Endothelial cell of umbilical vein (primary cell): ENCODE measurements around the gene C14orf119. TPM values are rescaled to one million over a fixed set of nuclear protein-coding genes. Genes with fewer than 3 reads are reported as not detected.

ENCODE experiments used
- BruUV-seq: library from RNA; stranded (reverse); fragments of 400-500 nt; replicated peaks from 2 replicates; lab custom pipeline; 2021; lab: Mats Ljungman, UMichigan
- CTCF ChIA-PET: fragments of 300-600, 350-600 bp; sonication (Branson Sonifier 250); formaldehyde crosslinking; loops from one replicate; lab custom pipeline; 2021; ENCODE audit warnings: antibody characterized with exemption, inconsistent platforms; lab: Charles Lee
- POLR2A ChIA-PET: fragments of 300-600, 350-600 bp; sonication (Branson Sonifier 250); formaldehyde crosslinking; loops from one replicate; lab custom pipeline; 2021; ENCODE audit warnings: antibody characterized with exemption, inconsistent platforms; lab: Charles Lee
- DNase-seq: peaks from one replicate; pipeline ENCODE4 v3.0.0-alpha.2; 2011; ENCODE audit warnings: low read depth, low spot score
- FAIRE-seq: peaks from 2 replicates; lab custom pipeline; 2011; peaks lifted over from hg19 to GRCh38; lab: Jason Lieb, UNC
- H2AFZ ChIP-seq: 2 replicates; pipeline ENCODE4 v1.6.0; 2012; ENCODE audit warnings: low read depth, low read length, control low read depth, inconsistent platforms
- H3K27ac ChIP-seq: 2 replicates; pipeline ENCODE4 v1.5.1; 2011; ENCODE audit warnings: low read depth, mild to moderate bottlenecking, control low read depth, low read length, moderate library complexity; ENCODE audit not compliant: insufficient read depth
- H3K27me3 ChIP-seq, 2 experiments: 2 replicates each; pipeline versions ENCODE4 v1.6.0 to v1.6.1; 2011; ENCODE audit warnings: low read length in 2 of 2, mixed read lengths in 1 of 2; ENCODE audit not compliant: control insufficient read depth in 2 of 2, insufficient read depth in 2 of 2
- H3K36me3 ChIP-seq, 2 experiments: 2 replicates in 1 of 2; 3 replicates in 1 of 2; pipeline ENCODE4 v1.5.1; 2011; ENCODE audit warnings: low read length in 2 of 2, mild to moderate bottlenecking in 1 of 2, moderate library complexity in 1 of 2; ENCODE audit not compliant: control insufficient read depth in 2 of 2, insufficient read depth in 2 of 2; ENCODE audit errors: extremely low read depth in 1 of 2
- H3K4me1 ChIP-seq: 3 replicates; pipeline ENCODE4 v1.5.1; 2011; ENCODE audit warnings: mild to moderate bottlenecking, low read length; ENCODE audit not compliant: control insufficient read depth, insufficient read depth; ENCODE audit errors: extremely low read depth
- H3K4me2 ChIP-seq: 2 replicates; pipeline ENCODE4 v1.6.1; 2011; ENCODE audit warnings: low read length, control low read depth, mixed read lengths; ENCODE audit not compliant: insufficient read depth
- H3K4me3 ChIP-seq, 3 experiments: fragments of 200-600 bp in 1 of 3; sonication (generic), shearing (Covaris generic) in 1 of 3; replicated peaks in 1 of 3; 2 replicates each; pipeline ENCODE4 v1.5.1; 2011 to 2016; ENCODE audit warnings: control low read depth in 3 of 3, low read length in 3 of 3, mild to moderate bottlenecking in 2 of 3, inconsistent platforms in 1 of 3, low read depth in 1 of 3, moderate library complexity in 1 of 3; ENCODE audit not compliant: insufficient read depth in 1 of 3
- H3K79me2 ChIP-seq: 2 replicates; pipeline ENCODE4 v1.6.0; 2012; ENCODE audit warnings: low read length, inconsistent platforms; ENCODE audit not compliant: control insufficient read depth, insufficient read depth
- H3K9ac ChIP-seq: replicated peaks from 2 replicates; pipeline ENCODE3; 2011; ENCODE audit warnings: low read length, control low read depth; ENCODE audit not compliant: insufficient read depth; ENCODE audit errors: extremely low read depth
- H3K9me1 ChIP-seq: replicated peaks from 3 replicates; pipeline ENCODE4 v1.6.0; 2011; ENCODE audit warnings: mild to moderate bottlenecking, low read length; ENCODE audit not compliant: control insufficient read depth, insufficient read depth; ENCODE audit errors: extremely low read depth
- H3K9me3 ChIP-seq: replicated peaks from 2 replicates; pipeline ENCODE4 v1.5.1; 2012; ENCODE audit warnings: low read length, inconsistent platforms; ENCODE audit not compliant: control insufficient read depth, insufficient read depth
- H4K20me1 ChIP-seq: replicated peaks from 2 replicates; pipeline ENCODE3; 2011; ENCODE audit warnings: mild to moderate bottlenecking, low read length; ENCODE audit not compliant: control insufficient read depth, insufficient read depth; ENCODE audit errors: extremely low read depth
- CTCF ChIP-seq, 2 donors: IDR thresholded peaks; 1 replicate in 1 of 2; 2 replicates in 1 of 2; pipeline ENCODE4 v1.5.1; 2011; ENCODE audit warnings: low read length in 2 of 2, mild to moderate bottlenecking in 2 of 2, moderate library complexity in 2 of 2, control low read depth in 1 of 2, inconsistent platforms in 1 of 2, low read depth in 1 of 2; ENCODE audit not compliant: insufficient read depth in 1 of 2; ENCODE audit errors: extremely low read depth in 1 of 2
- POLR2AphosphoS5 ChIP-seq: IDR thresholded peaks from 2 replicates; pipeline ENCODE4 v1.6.1; 2012; ENCODE audit warnings: low read depth, mild to moderate bottlenecking, control low read depth, low read length, moderate library complexity; ENCODE audit not compliant: insufficient read depth
- dilution Hi-C: fragments of 300-500 bp; cut with MboI; formaldehyde crosslinking; loops from one replicate; pipeline ENCODE4 v1.15.0; 2019; ENCODE audit warnings: low sequenced_read_pairs; ENCODE audit not compliant: extremely low pct_ligation_motif_present
- intact Hi-C: fragments of 100-400 bp; cut with micrococcal nuclease; formaldehyde crosslinking; loops from one replicate; pipeline ENCODE4 v1.10.0; 2022
- polyA plus RNA-seq, 4 experiments: library from polyadenylated mRNA; depleted of rRNA in 3 of 4; stranded (reverse) in 3 of 4; unstranded in 1 of 4; fragments of >200 nt; gene quantifications; 2 replicates each; pipeline versions ENCODE4 v1.2.1 to v1.2.3, GENCODE V29; 2011 to 2012; ENCODE audit warnings: missing spikeins in 1 of 4
- total RNA-seq: library from RNA; stranded (reverse); gene quantifications from 2 replicates; pipeline ENCODE4 v1.2.3, GENCODE V29; 2021

The C14orf119 gene
- total and polyA plus RNA-seq, 2 donors (not counting 3 experiments of a cell fraction or from before 2014, with no cell fraction given), result 58.3 to 60.5 TPM

GRCh38 chr14:23055621-23056144, 39.6 kb upstream of the C14orf119 start:
- peaks cover 12% of the 10 kb centered on the region for H3K4me1 ChIP-seq
- BruUV-seq, result no TSS peak
- no peaks in the 10 kb centered on the region for H3K27me3 ChIP-seq
- dilution Hi-C loops, result no loop called here
- H3K4me3 ChIP-seq, result no peak overlapping the region
- H3K79me2 ChIP-seq, result no peaks in the 10 kb centered on the region
- no peaks in the 10 kb centered on the region for H4K20me1 ChIP-seq
- FAIRE-seq (no peak), DNase-seq (no peak)
- no peak overlapping the region for H3K9ac ChIP-seq
- CTCF ChIA-PET, result interaction anchor here (0.9 to 13.4 kb wide), 9 partner anchors 9 to 82 kb away, joined by 3 to 1071 read pairs (median 5); partner anchors contain the start of gene AJUBA
- no peaks in the 10 kb centered on the region for H3K9me3 ChIP-seq
- H3K27ac ChIP-seq, result no peak overlapping the region
- TF ChIP-seq POLR2AphosphoS5, result no peak
- no peak for TF ChIP-seq CTCF (IDR thresholded peaks at IDR 0.05; ENCODE audit: extremely low read depth in 1 of 2, insufficient read depth in 1 of 2, low read depth in 1 of 2, low read length in 2 of 2)
- H3K9me1 ChIP-seq, result no peaks in the 10 kb centered on the region
- intact Hi-C loops, result loop anchor here (1.0 to 10.0 kb wide), 5 partner anchors 8 to 231 kb away; partner anchors contain the start of genes MRPL52 and PRMT5
- peaks cover 10 to 22% of the 10 kb centered on the region in 2 experiments for H3K36me3 ChIP-seq
- H2AFZ ChIP-seq, result no peak overlapping the region
- H3K4me2 ChIP-seq, result peak overlapping the region; percentile 2
- POLR2A ChIA-PET, result interaction anchor here (1.1 to 1.8 kb wide), 2 partner anchors 9 to 69 kb away, joined by 4 to 5 read pairs; no protein-coding TSS in a partner anchor
